Body of pancreas (tissue), 4 donors: Measurements from ENCODE around the gene HLA-DQB2. TPM values are rescaled to one million over a fixed set of nuclear protein-coding genes. Genes with fewer than 3 reads are reported as not detected.

ENCODE experiments used
- ATAC-seq: fragments of 150-250 bp; one replicate; pipeline ENCODE4 v1.9.1; 2016
- DNase-seq, 4 donors: peaks; one replicate each; pipeline ENCODE4 v3.0.0-alpha.2; 2019
- H3K27ac ChIP-seq, 4 donors: fragments of 200-600 bp; sonication (generic); 1 replicate in 3 of 4; 2 replicates in 1 of 4; pipeline versions ENCODE4 v1.5.1 to v1.6.1; 2016 to 2019; ENCODE audit warnings: mild to moderate bottlenecking in 1 of 4, mixed read lengths in 1 of 4, moderate library complexity in 1 of 4
- H3K27me3 ChIP-seq, 2 donors: fragments of 200-600 bp; sonication (generic); one replicate each; pipeline ENCODE4 v1.6.0; 2016; ENCODE audit warnings: mild to moderate bottlenecking in 1 of 2
- H3K36me3 ChIP-seq, 2 donors: fragments of 200-600 bp; sonication (generic); replicated peaks in 1 of 2; 2 replicates each; pipeline ENCODE4 v1.5.1; 2016; ENCODE audit warnings: low read depth in 2 of 2; ENCODE audit not compliant: insufficient read depth in 1 of 2
- H3K4me1 ChIP-seq: fragments of 200-600 bp; sonication (generic); one replicate; pipeline ENCODE4 v1.6.0; 2016
- H3K4me3 ChIP-seq, 2 donors: fragments of 200-600 bp; sonication (generic); 1 replicate in 1 of 2; 2 replicates in 1 of 2; pipeline ENCODE4 v1.5.1; 2016 to 2019
- H3K9me3 ChIP-seq, 3 donors: fragments of 200-600 bp; sonication (generic); 1 replicate in 2 of 3; 2 replicates in 1 of 3; pipeline ENCODE4 v1.5.1; 2016
- intact Hi-C: fragments of 100-400 bp; cut with DNase I; formaldehyde crosslinking; loops from one replicate; pipeline ENCODE4 v1.15.1; 2023
- microRNA-seq, 2 donors: library from miRNA; unstranded; fragments of <30 nt; microRNA quantifications; one replicate each; pipeline ENCODE4, GENCODE V29; 2016; ENCODE audit warnings: borderline number of aligned reads in 2 of 2, borderline replicate concordance in 2 of 2
- small RNA-seq: library from RNA; depleted of rRNA; stranded (forward); fragments of <200 nt; gene quantifications from one replicate; pipeline ENCODE3, GENCODE V24; 2016
- total RNA-seq, 2 donors: library from RNA; depleted of rRNA; stranded (reverse); fragments of >200 nt; gene quantifications; one replicate each; pipeline ENCODE4 v1.1.0, GENCODE V29; 2016
- TF ChIP-seq, protein P1 (sequence below), 7 experiments: fragments of 450-650 bp in 4 of 7; fragments of 200-600 bp in 3 of 7; sonication (generic) in 3 of 7; IDR thresholded peaks; one replicate each; pipeline ENCODE4 v1.5.1; 2016 to 2019; ENCODE audit warnings: antibody characterized with exemption in 7 of 7

HLA-DQB2 gene
- total RNA-seq, 2 donors from 2014 or later = not detected

DNA sequence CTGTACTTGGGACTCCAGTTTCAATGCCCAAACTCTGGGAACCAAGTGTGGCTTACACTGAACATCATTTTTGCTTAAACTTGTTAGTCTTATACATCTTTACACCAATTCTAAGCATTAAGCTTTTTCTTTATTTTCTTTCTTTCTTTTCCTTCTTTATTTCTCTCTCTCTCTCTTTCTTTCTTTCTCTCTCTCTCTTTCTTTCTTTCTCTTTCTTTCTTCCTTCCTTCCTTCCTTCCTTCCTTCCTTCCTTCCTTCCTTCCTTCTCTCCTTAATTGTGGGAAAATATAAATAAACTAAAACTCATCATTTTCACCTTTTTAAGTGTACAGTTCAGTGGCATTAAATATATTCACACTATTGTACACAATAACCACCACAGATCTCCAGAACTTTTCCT is 53.7 kb downstream of the HLA-DQB2 start:
- intact Hi-C loops = no loop called here
- TF ChIP-seq, protein P1, sequence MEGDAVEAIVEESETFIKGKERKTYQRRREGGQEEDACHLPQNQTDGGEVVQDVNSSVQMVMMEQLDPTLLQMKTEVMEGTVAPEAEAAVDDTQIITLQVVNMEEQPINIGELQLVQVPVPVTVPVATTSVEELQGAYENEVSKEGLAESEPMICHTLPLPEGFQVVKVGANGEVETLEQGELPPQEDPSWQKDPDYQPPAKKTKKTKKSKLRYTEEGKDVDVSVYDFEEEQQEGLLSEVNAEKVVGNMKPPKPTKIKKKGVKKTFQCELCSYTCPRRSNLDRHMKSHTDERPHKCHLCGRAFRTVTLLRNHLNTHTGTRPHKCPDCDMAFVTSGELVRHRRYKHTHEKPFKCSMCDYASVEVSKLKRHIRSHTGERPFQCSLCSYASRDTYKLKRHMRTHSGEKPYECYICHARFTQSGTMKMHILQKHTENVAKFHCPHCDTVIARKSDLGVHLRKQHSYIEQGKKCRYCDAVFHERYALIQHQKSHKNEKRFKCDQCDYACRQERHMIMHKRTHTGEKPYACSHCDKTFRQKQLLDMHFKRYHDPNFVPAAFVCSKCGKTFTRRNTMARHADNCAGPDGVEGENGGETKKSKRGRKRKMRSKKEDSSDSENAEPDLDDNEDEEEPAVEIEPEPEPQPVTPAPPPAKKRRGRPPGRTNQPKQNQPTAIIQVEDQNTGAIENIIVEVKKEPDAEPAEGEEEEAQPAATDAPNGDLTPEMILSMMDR (IDR thresholded peaks at IDR 0.05) = no peak
- Histone ChIP-seq H3K9me3 (no peaks in the 10 kb centered on the region), H3K4me1 (no peaks in the 10 kb centered on the region), H3K36me3 (no peaks in the 10 kb centered on the region), H3K4me3 (no peak overlapping the region), H3K27ac (no peak overlapping the region), H3K27me3 (no peaks in the 10 kb centered on the region)
- DNase-seq = no peak
- ATAC-seq = no peak

Small RNA genes lying within 50 kb of the gene (microRNA-seq; reads per million reads assigned to microRNA genes)
- gene MIR3135B = 0 reads per million in 2 donors

Small RNA genes lying within 50 kb of the gene (small RNA-seq; reads per million reads assigned to genes)
- not detected for gene MIR3135B

Other genes with a start within 250 kb of the HLA-DQB2 start
- gene HLA-DRB5, start 233.2 kb downstream of the HLA-DQB2 start, total RNA-seq = 10 to 100 TPM in 1 of 2 donors, 1 to 10 TPM in 1; 1.3 to 19.8 TPM
- gene HLA-DRB1, start 173.7 kb downstream of the HLA-DQB2 start, total RNA-seq = 10 to 100 TPM; 20.5 to 30.3 TPM
- 10 to 100 TPM in 1 of 2 donors, under 1 TPM in 1; 0.99 to 10.4 TPM for gene HLA-DQA1, start 126.1 kb downstream of the HLA-DQB2 start, total RNA-seq
- gene HLA-DQB1, start 96.9 kb downstream of the HLA-DQB2 start, total RNA-seq = 1 to 10 TPM in 1 of 2 donors, under 1 TPM in 1; 0.78 to 1.6 TPM
- gene HLA-DQA2, start 22.1 kb downstream of the HLA-DQB2 start, total RNA-seq = not detected
- not detected for gene HLA-DOB, start 53.5 kb upstream of the HLA-DQB2 start, total RNA-seq
- gene TAP2, start 75.2 kb upstream of the HLA-DQB2 start, total RNA-seq = 10 to 100 TPM in 1 of 2 donors, 1 to 10 TPM in 1; 5.2 to 13.8 TPM
- 10 to 100 TPM in 1 of 2 donors, 1 to 10 TPM in 1; 9.9 to 24.1 TPM for gene PSMB8, start 80.5 kb upstream of the HLA-DQB2 start, total RNA-seq
- gene TAP1, start 90.2 kb upstream of the HLA-DQB2 start, total RNA-seq = 10 to 100 TPM in 1 of 2 donors, 1 to 10 TPM in 1; 7.9 to 12.2 TPM
- gene PSMB9, start 90.7 kb upstream of the HLA-DQB2 start, total RNA-seq = 10 to 100 TPM in 1 of 2 donors, 1 to 10 TPM in 1; 4.6 to 14.5 TPM
- 10 to 100 TPM in 1 of 2 donors, 1 to 10 TPM in 1; 3.0 to 14.3 TPM for gene HLA-DMB, start 177.5 kb upstream of the HLA-DQB2 start, total RNA-seq
- 10 to 100 TPM; 15.8 to 26.7 TPM for gene HLA-DMA, start 189.6 kb upstream of the HLA-DQB2 start, total RNA-seq
- gene BRD2, start 205.1 kb upstream of the HLA-DQB2 start, total RNA-seq = 100 to 1,000 TPM in 1 of 2 donors, 10 to 100 TPM in 1; 99.1 to 171 TPM
- 10 to 100 TPM in 1 of 2 donors, 1 to 10 TPM in 1; 2.0 to 83.3 TPM for gene HLA-DOA, start 246.1 kb upstream of the HLA-DQB2 start, total RNA-seq